Endothelial cell of umbilical vein (primary cell): ENCODE measurements around the gene NEDD4L. TPM values are rescaled to one million over a fixed set of nuclear protein-coding genes. Genes with fewer than 3 reads are reported as not detected.

ENCODE experiments used
- BruUV-seq: library from RNA; stranded (reverse); fragments of 400-500 nt; replicated peaks from 2 replicates; lab custom pipeline; 2021; lab: Mats Ljungman, UMichigan
- CTCF ChIA-PET: fragments of 300-600, 350-600 bp; sonication (Branson Sonifier 250); formaldehyde crosslinking; loops from one replicate; lab custom pipeline; 2021; ENCODE audit warnings: antibody characterized with exemption, inconsistent platforms; lab: Charles Lee
- POLR2A ChIA-PET: fragments of 300-600, 350-600 bp; sonication (Branson Sonifier 250); formaldehyde crosslinking; loops from one replicate; lab custom pipeline; 2021; ENCODE audit warnings: antibody characterized with exemption, inconsistent platforms; lab: Charles Lee
- DNase-seq: peaks from one replicate; pipeline ENCODE4 v3.0.0-alpha.2; 2011; ENCODE audit warnings: low read depth, low spot score
- FAIRE-seq: peaks from 2 replicates; lab custom pipeline; 2011; peaks lifted over from hg19 to GRCh38; lab: Jason Lieb, UNC
- H2AFZ ChIP-seq: 2 replicates; pipeline ENCODE4 v1.6.0; 2012; ENCODE audit warnings: low read depth, low read length, control low read depth, inconsistent platforms
- H3K27ac ChIP-seq: 2 replicates; pipeline ENCODE4 v1.5.1; 2011; ENCODE audit warnings: low read depth, mild to moderate bottlenecking, control low read depth, low read length, moderate library complexity; ENCODE audit not compliant: insufficient read depth
- H3K27me3 ChIP-seq, 2 experiments: 2 replicates each; pipeline versions ENCODE4 v1.6.0 to v1.6.1; 2011; ENCODE audit warnings: low read length in 2 of 2, mixed read lengths in 1 of 2; ENCODE audit not compliant: control insufficient read depth in 2 of 2, insufficient read depth in 2 of 2
- H3K36me3 ChIP-seq, 2 experiments: 2 replicates in 1 of 2; 3 replicates in 1 of 2; pipeline ENCODE4 v1.5.1; 2011; ENCODE audit warnings: low read length in 2 of 2, mild to moderate bottlenecking in 1 of 2, moderate library complexity in 1 of 2; ENCODE audit not compliant: control insufficient read depth in 2 of 2, insufficient read depth in 2 of 2; ENCODE audit errors: extremely low read depth in 1 of 2
- H3K4me1 ChIP-seq: 3 replicates; pipeline ENCODE4 v1.5.1; 2011; ENCODE audit warnings: mild to moderate bottlenecking, low read length; ENCODE audit not compliant: control insufficient read depth, insufficient read depth; ENCODE audit errors: extremely low read depth
- H3K4me2 ChIP-seq: 2 replicates; pipeline ENCODE4 v1.6.1; 2011; ENCODE audit warnings: low read length, control low read depth, mixed read lengths; ENCODE audit not compliant: insufficient read depth
- H3K4me3 ChIP-seq, 3 experiments: fragments of 200-600 bp in 1 of 3; sonication (generic), shearing (Covaris generic) in 1 of 3; replicated peaks in 1 of 3; 2 replicates each; pipeline ENCODE4 v1.5.1; 2011 to 2016; ENCODE audit warnings: control low read depth in 3 of 3, low read length in 3 of 3, mild to moderate bottlenecking in 2 of 3, inconsistent platforms in 1 of 3, low read depth in 1 of 3, moderate library complexity in 1 of 3; ENCODE audit not compliant: insufficient read depth in 1 of 3
- H3K79me2 ChIP-seq: 2 replicates; pipeline ENCODE4 v1.6.0; 2012; ENCODE audit warnings: low read length, inconsistent platforms; ENCODE audit not compliant: control insufficient read depth, insufficient read depth
- H3K9ac ChIP-seq: replicated peaks from 2 replicates; pipeline ENCODE3; 2011; ENCODE audit warnings: low read length, control low read depth; ENCODE audit not compliant: insufficient read depth; ENCODE audit errors: extremely low read depth
- H3K9me1 ChIP-seq: replicated peaks from 3 replicates; pipeline ENCODE4 v1.6.0; 2011; ENCODE audit warnings: mild to moderate bottlenecking, low read length; ENCODE audit not compliant: control insufficient read depth, insufficient read depth; ENCODE audit errors: extremely low read depth
- H3K9me3 ChIP-seq: replicated peaks from 2 replicates; pipeline ENCODE4 v1.5.1; 2012; ENCODE audit warnings: low read length, inconsistent platforms; ENCODE audit not compliant: control insufficient read depth, insufficient read depth
- H4K20me1 ChIP-seq: replicated peaks from 2 replicates; pipeline ENCODE3; 2011; ENCODE audit warnings: mild to moderate bottlenecking, low read length; ENCODE audit not compliant: control insufficient read depth, insufficient read depth; ENCODE audit errors: extremely low read depth
- EZH2 ChIP-seq: IDR thresholded peaks from 2 replicates; pipeline ENCODE4 v1.6.1; 2012; ENCODE audit warnings: borderline replicate concordance, low read depth, mild to moderate bottlenecking, moderate library complexity, low read length, inconsistent platforms; ENCODE audit not compliant: severe bottlenecking
- FOS ChIP-seq: IDR thresholded peaks from 2 replicates; pipeline ENCODE4 v1.6.1; 2011; ENCODE audit warnings: mild to moderate bottlenecking, low read length, moderate library complexity, borderline replicate concordance; ENCODE audit not compliant: insufficient read depth
- GATA2 ChIP-seq: IDR thresholded peaks from 2 replicates; pipeline ENCODE4 v1.7.0; 2011; ENCODE audit warnings: low read depth, mild to moderate bottlenecking, moderate library complexity, mixed read lengths, low read length; ENCODE audit not compliant: insufficient read length, insufficient read depth
- JUN ChIP-seq: IDR thresholded peaks from 2 replicates; pipeline ENCODE4 v1.6.1; 2011; ENCODE audit warnings: borderline replicate concordance, low read depth; ENCODE audit not compliant: insufficient read length, insufficient read depth
- MYC ChIP-seq: IDR thresholded peaks from one replicate; pipeline ENCODE4 v1.6.1; 2011; ENCODE audit warnings: mild to moderate bottlenecking, low read depth, low read length
- POLR2A ChIP-seq: IDR thresholded peaks from 2 replicates; pipeline ENCODE4 v1.6.1; 2012; ENCODE audit warnings: low read depth, mild to moderate bottlenecking, control low read depth, low read length
- POLR2AphosphoS5 ChIP-seq: IDR thresholded peaks from 2 replicates; pipeline ENCODE4 v1.6.1; 2012; ENCODE audit warnings: low read depth, mild to moderate bottlenecking, control low read depth, low read length, moderate library complexity; ENCODE audit not compliant: insufficient read depth
- dilution Hi-C: fragments of 300-500 bp; cut with MboI; formaldehyde crosslinking; loops from one replicate; pipeline ENCODE4 v1.15.0; 2019; ENCODE audit warnings: low sequenced_read_pairs; ENCODE audit not compliant: extremely low pct_ligation_motif_present
- intact Hi-C: fragments of 100-400 bp; cut with micrococcal nuclease; formaldehyde crosslinking; loops from one replicate; pipeline ENCODE4 v1.10.0; 2022
- polyA plus RNA-seq, 4 experiments: library from polyadenylated mRNA; depleted of rRNA in 3 of 4; stranded (reverse) in 3 of 4; unstranded in 1 of 4; fragments of >200 nt; gene quantifications; 2 replicates each; pipeline versions ENCODE4 v1.2.1 to v1.2.3, GENCODE V29; 2011 to 2012; ENCODE audit warnings: missing spikeins in 1 of 4
- total RNA-seq: library from RNA; stranded (reverse); gene quantifications from 2 replicates; pipeline ENCODE4 v1.2.3, GENCODE V29; 2021
- TF ChIP-seq, protein P1 (sequence below): IDR thresholded peaks from 2 replicates; pipeline ENCODE4 v1.6.1; 2011; ENCODE audit not compliant: insufficient read depth, insufficient read length
- TF ChIP-seq, protein P2 (sequence below), 2 donors: IDR thresholded peaks; 1 replicate in 1 of 2; 2 replicates in 1 of 2; pipeline ENCODE4 v1.5.1; 2011; ENCODE audit warnings: low read length in 2 of 2, mild to moderate bottlenecking in 2 of 2, moderate library complexity in 2 of 2, control low read depth in 1 of 2, inconsistent platforms in 1 of 2, low read depth in 1 of 2; ENCODE audit not compliant: insufficient read depth in 1 of 2; ENCODE audit errors: extremely low read depth in 1 of 2

NEDD4L gene
- total and polyA plus RNA-seq, 2 donors (not counting 3 experiments of a cell fraction or from before 2014, with no cell fraction given) = 20.5 to 78.9 TPM

DNA sequence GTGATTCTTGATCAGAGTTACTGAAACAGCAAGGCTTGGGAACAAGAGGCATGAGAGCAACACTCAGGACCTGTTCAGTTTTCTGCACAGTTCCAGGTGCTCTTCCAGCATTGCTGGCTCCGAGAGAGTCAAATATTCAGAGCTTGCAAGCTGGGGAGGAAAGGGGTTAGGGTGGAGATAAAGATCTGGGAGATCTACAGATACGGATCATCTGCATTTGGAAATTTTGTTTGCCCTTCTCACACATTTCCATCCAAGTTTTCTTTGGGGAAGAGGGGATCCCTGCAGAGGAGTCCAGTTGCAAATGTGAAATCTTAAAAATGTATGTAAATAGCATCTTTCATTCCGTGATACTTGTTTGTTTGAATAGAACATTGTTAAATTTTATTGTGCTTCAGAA, 108.2 kb downstream of the NEDD4L start:
- H3K79me2 ChIP-seq = no peaks in the 10 kb centered on the region
- CTCF ChIA-PET = no interaction called here
- H3K4me3 ChIP-seq = no peak overlapping the region
- POLR2A ChIA-PET = no interaction called here
- intact Hi-C loops = no loop called here
- DNase-seq (no peak), FAIRE-seq (no peak)
- dilution Hi-C loops = no loop called here
- no peaks in the 10 kb centered on the region for H3K9me1 ChIP-seq
- no peaks in the 10 kb centered on the region for H4K20me1 ChIP-seq
- H3K27ac ChIP-seq = no peak overlapping the region
- H2AFZ ChIP-seq = no peak overlapping the region
- no peak overlapping the region for H3K4me2 ChIP-seq
- no peak for TF ChIP-seq POLR2AphosphoS5
- no peak for TF ChIP-seq EZH2
- TF ChIP-seq FOS = no peak
- no peak for TF ChIP-seq JUN
- TF ChIP-seq MYC = no peak
- TF ChIP-seq POLR2A = no peak
- TF ChIP-seq, protein P1, sequence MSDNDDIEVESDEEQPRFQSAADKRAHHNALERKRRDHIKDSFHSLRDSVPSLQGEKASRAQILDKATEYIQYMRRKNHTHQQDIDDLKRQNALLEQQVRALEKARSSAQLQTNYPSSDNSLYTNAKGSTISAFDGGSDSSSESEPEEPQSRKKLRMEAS = no peak
- TF ChIP-seq GATA2 = no peak
- TF ChIP-seq, protein P2, sequence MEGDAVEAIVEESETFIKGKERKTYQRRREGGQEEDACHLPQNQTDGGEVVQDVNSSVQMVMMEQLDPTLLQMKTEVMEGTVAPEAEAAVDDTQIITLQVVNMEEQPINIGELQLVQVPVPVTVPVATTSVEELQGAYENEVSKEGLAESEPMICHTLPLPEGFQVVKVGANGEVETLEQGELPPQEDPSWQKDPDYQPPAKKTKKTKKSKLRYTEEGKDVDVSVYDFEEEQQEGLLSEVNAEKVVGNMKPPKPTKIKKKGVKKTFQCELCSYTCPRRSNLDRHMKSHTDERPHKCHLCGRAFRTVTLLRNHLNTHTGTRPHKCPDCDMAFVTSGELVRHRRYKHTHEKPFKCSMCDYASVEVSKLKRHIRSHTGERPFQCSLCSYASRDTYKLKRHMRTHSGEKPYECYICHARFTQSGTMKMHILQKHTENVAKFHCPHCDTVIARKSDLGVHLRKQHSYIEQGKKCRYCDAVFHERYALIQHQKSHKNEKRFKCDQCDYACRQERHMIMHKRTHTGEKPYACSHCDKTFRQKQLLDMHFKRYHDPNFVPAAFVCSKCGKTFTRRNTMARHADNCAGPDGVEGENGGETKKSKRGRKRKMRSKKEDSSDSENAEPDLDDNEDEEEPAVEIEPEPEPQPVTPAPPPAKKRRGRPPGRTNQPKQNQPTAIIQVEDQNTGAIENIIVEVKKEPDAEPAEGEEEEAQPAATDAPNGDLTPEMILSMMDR (IDR thresholded peaks at IDR 0.05; ENCODE audit: extremely low read depth in 1 of 2, insufficient read depth in 1 of 2, low read depth in 1 of 2, low read length in 2 of 2) = no peak
- no TSS peak for BruUV-seq
- no peaks in the 10 kb centered on the region for H3K4me1 ChIP-seq
- H3K36me3 ChIP-seq = no peaks in the 10 kb centered on the region
- H3K27me3 ChIP-seq = peaks cover 0 to 3% of the 10 kb centered on the region in 2 experiments
- no peak overlapping the region for H3K9ac ChIP-seq
- H3K9me3 ChIP-seq = no peaks in the 10 kb centered on the region
